ENCODE results near the gene C3orf80.

- TF ChIP-seq CEBPB (IDR thresholded peaks at IDR 0.05), result no peak
- TF ChIP-seq RAD21 (IDR thresholded peaks at IDR 0.05; ENCODE audit: low read depth), result no peak
- TF ChIP-seq TAF1 (IDR thresholded peaks at IDR 0.05; ENCODE audit: low read depth), result no peak
Observed at GRCh38 chr3:160225176-160226025, at the start of gene C3orf80.
